ENCODE results near the gene LMTK2. TPM values are rescaled to one million over a fixed set of nuclear protein-coding genes. Genes with fewer than 3 reads are reported as not detected.

The LMTK2 gene
- total and polyA plus RNA-seq, 2 donors (not counting 1 experiment from before 2014, with no cell fraction given), result 5.2 to 6.9 TPM

- Histone ChIP-seq H4K20me1 (ENCODE audit: control insufficient read depth, extremely low read depth, insufficient read depth, low read length) (no peaks in the 10 kb centered on the region), H2AFZ (ENCODE audit: low read length) (no peak overlapping the region), H3K4me3 (replicated peaks in 1 of 4; ENCODE audit: control extremely low read depth in 1 of 4, insufficient read depth in 1 of 4, low read depth in 3 of 4, low read length in 4 of 4) (peak overlapping the region; percentile 74 to 96 (median 90)), H3K27me3 (ENCODE audit: control insufficient read depth, insufficient read depth, low read length) (no peaks in the 10 kb centered on the region), H3K36me3 (ENCODE audit: control insufficient read depth, insufficient read depth, low read length) (peaks cover 2% of the 10 kb centered on the region), H3K9ac (ENCODE audit: insufficient read depth, low read length) (no peak overlapping the region), H3K4me1 (ENCODE audit: control insufficient read depth, extremely low read depth, insufficient read depth, low read length) (peaks cover 8% of the 10 kb centered on the region), H3K27ac (ENCODE audit: insufficient read depth, low read length) (no peak overlapping the region), H3K79me2 (ENCODE audit: control insufficient read depth, insufficient read depth, low read length) (peaks cover 16% of the 10 kb centered on the region), H3K4me2 (ENCODE audit: extremely low read depth, insufficient read depth, low read length) (peak overlapping the region; percentile 92), H3K9me3 (ENCODE audit: control insufficient read depth, insufficient read depth, low read depth, low read length) (no peaks in the 10 kb centered on the region)
- TF ChIP-seq EZH2 (IDR thresholded peaks at IDR 0.05; ENCODE audit: low read length, missing control alignments) (no peak), CTCF (conservative IDR thresholded peaks at IDR 0.05 in 1 of 2, IDR thresholded peaks at IDR 0.05 in 1 of 2; ENCODE audit: low read depth in 1 of 2, low read length in 2 of 2) (no peak)
- no peak for DNase-seq (ENCODE audit: low read depth in 2 of 2)
Observed at GRCh38 chr7:98250789-98251188, 144.1 kb downstream of the LMTK2 start.

GRCh38 chr7:98251231-98251600 is 144.6 kb downstream of the LMTK2 start:
- DNase-seq (ENCODE audit: low read depth in 2 of 2), result no peak
- Histone ChIP-seq H3K9ac (ENCODE audit: insufficient read depth, low read length) (no peak overlapping the region), H3K9me3 (ENCODE audit: control insufficient read depth, insufficient read depth, low read depth, low read length) (no peaks in the 10 kb centered on the region), H3K27me3 (ENCODE audit: control insufficient read depth, insufficient read depth, low read length) (no peaks in the 10 kb centered on the region), H2AFZ (ENCODE audit: low read length) (no peak overlapping the region), H3K79me2 (ENCODE audit: control insufficient read depth, insufficient read depth, low read length) (peaks cover 16% of the 10 kb centered on the region), H3K36me3 (ENCODE audit: control insufficient read depth, insufficient read depth, low read length) (no peaks in the 10 kb centered on the region), H3K27ac (ENCODE audit: insufficient read depth, low read length) (no peak overlapping the region), H3K4me1 (ENCODE audit: control insufficient read depth, extremely low read depth, insufficient read depth, low read length) (peaks cover 8% of the 10 kb centered on the region), H3K4me2 (ENCODE audit: extremely low read depth, insufficient read depth, low read length) (peak overlapping the region; percentile 92), H3K4me3 (replicated peaks in 1 of 4; ENCODE audit: control extremely low read depth in 1 of 4, insufficient read depth in 1 of 4, low read depth in 3 of 4, low read length in 4 of 4) (peak overlapping the region; percentile 74 to 96 (median 90)), H4K20me1 (ENCODE audit: control insufficient read depth, extremely low read depth, insufficient read depth, low read length) (no peaks in the 10 kb centered on the region)
- TF ChIP-seq EZH2 (IDR thresholded peaks at IDR 0.05; ENCODE audit: low read length, missing control alignments) (no peak), CTCF (conservative IDR thresholded peaks at IDR 0.05 in 1 of 2, IDR thresholded peaks at IDR 0.05 in 1 of 2; ENCODE audit: low read depth in 1 of 2, low read length in 2 of 2) (no peak)

GRCh38 chr7:98251601-98252424 is 145.2 kb downstream of the LMTK2 start, which contains the start of gene TECPR1:
TECPR1 (minus strand) TSS chr7:98252232; CDS start chr7:98246146, 6,086 bp downstream.
- peak within 1 kb of the TSS; percentile 79 for H3K9ac ChIP-seq (ENCODE audit: insufficient read depth, low read length)
- H3K36me3 ChIP-seq (ENCODE audit: control insufficient read depth, insufficient read depth, low read length), result no peaks in the 10 kb centered on the region
- TF ChIP-seq CTCF (conservative IDR thresholded peaks at IDR 0.05 in 1 of 2, IDR thresholded peaks at IDR 0.05 in 1 of 2; ENCODE audit: low read depth in 1 of 2, low read length in 2 of 2), result no peak
- no peak for TF ChIP-seq EZH2 (IDR thresholded peaks at IDR 0.05; ENCODE audit: low read length, missing control alignments)
- peak; percentile 88 to 89 for DNase-seq (ENCODE audit: low read depth in 2 of 2)
- peaks cover 8% of the 10 kb centered on the region for H3K4me1 ChIP-seq (ENCODE audit: control insufficient read depth, extremely low read depth, insufficient read depth, low read length)
- H3K27me3 ChIP-seq (ENCODE audit: control insufficient read depth, insufficient read depth, low read length), result no peaks in the 10 kb centered on the region
- no peaks in the 10 kb centered on the region for H3K9me3 ChIP-seq (ENCODE audit: control insufficient read depth, insufficient read depth, low read depth, low read length)
- H3K79me2 ChIP-seq (ENCODE audit: control insufficient read depth, insufficient read depth, low read length), result peaks cover 16% of the 10 kb centered on the region
- H3K4me2 ChIP-seq (ENCODE audit: extremely low read depth, insufficient read depth, low read length), result peak within 1 kb of the TSS; percentile 92
- peak within 1 kb of the TSS; percentile 80 for H3K27ac ChIP-seq (ENCODE audit: insufficient read depth, low read length)
- H4K20me1 ChIP-seq (ENCODE audit: control insufficient read depth, extremely low read depth, insufficient read depth, low read length), result no peaks in the 10 kb centered on the region
- H2AFZ ChIP-seq (ENCODE audit: low read length), result peak within 1 kb of the TSS; percentile 94
- peak within 1 kb of the TSS; percentile 84 to 96 (median 94) for H3K4me3 ChIP-seq (replicated peaks in 1 of 4; ENCODE audit: control extremely low read depth in 1 of 4, insufficient read depth in 1 of 4, low read depth in 3 of 4, low read length in 4 of 4)

All from fibroblast of lung (primary cell).